Thymus (tissue), 11 donors: ENCODE data around the gene NAIF1. TPM values are rescaled to one million over a fixed set of nuclear protein-coding genes. Genes with fewer than 3 reads are reported as not detected.

ENCODE experiments used
- DNase-seq, 9 donors: peaks; one replicate each; pipeline ENCODE4 v3.0.0-alpha.2; 2013; ENCODE audit warnings: low spot score in 9 of 9, low read depth in 6 of 9, missing footprints in 1 of 9
- H3K27ac ChIP-seq, 2 donors: one replicate each; pipeline ENCODE4 v1.5.1; 2013; ENCODE audit warnings: control low read depth in 1 of 2, low read depth in 1 of 2, low read length in 1 of 2, mild to moderate bottlenecking in 1 of 2, moderate library complexity in 1 of 2
- H3K27me3 ChIP-seq, 2 donors: one replicate each; pipeline ENCODE4 v1.5.1; 2013; ENCODE audit warnings: low read length in 1 of 2; ENCODE audit not compliant: control insufficient read depth in 2 of 2, insufficient read depth in 1 of 2
- H3K36me3 ChIP-seq, 2 donors: one replicate each; pipeline ENCODE4 v1.5.1; 2013; ENCODE audit warnings: low read length in 1 of 2, mild to moderate bottlenecking in 1 of 2, moderate library complexity in 1 of 2; ENCODE audit not compliant: control insufficient read depth in 2 of 2, insufficient read depth in 2 of 2
- H3K4me1 ChIP-seq, 2 donors: one replicate each; pipeline ENCODE4 v1.5.1; 2013; ENCODE audit warnings: low read length in 2 of 2; ENCODE audit not compliant: control insufficient read depth in 2 of 2, insufficient read depth in 2 of 2
- H3K4me3 ChIP-seq, 2 donors: one replicate each; pipeline ENCODE4 v1.5.1; 2013; ENCODE audit warnings: low read length in 2 of 2, control low read depth in 1 of 2, mild to moderate bottlenecking in 1 of 2
- H3K9me3 ChIP-seq, 2 donors: one replicate each; pipeline ENCODE4 v1.5.1; 2013; ENCODE audit warnings: low read length in 1 of 2, mild to moderate bottlenecking in 1 of 2; ENCODE audit not compliant: control insufficient read depth in 2 of 2, insufficient read depth in 1 of 2
- WGBS: extraction: QIAGEN DNeasy Blood & Tissue Kit; methylation state at CpG from one replicate; pipeline ENCODE4 v1.1.7; 2013; 5-methylcytosine and 5-hydroxymethylcytosine counted together
- polyA plus RNA-seq: library from polyadenylated mRNA; stranded (reverse); fragments of 200-250 nt; gene quantifications from one replicate; pipeline ENCODE4 v1.2.3, GENCODE V29; 2013
- total RNA-seq: library from RNA; stranded (reverse); fragments of 120-200 nt; gene quantifications from one replicate; pipeline ENCODE4 v1.2.4, GENCODE V29; 2013
- donor health status: healthy.

Gene NAIF1
- total and polyA plus RNA-seq, 2 donors = 10.9 to 11.5 TPM

GRCh38 chr9:128102861-128103588 lies 35.9 kb upstream of the NAIF1 start:
- DNase-seq = no peak
- peaks cover 53 to 71% of the 10 kb centered on the region in 2 donors for H3K36me3 ChIP-seq
- H3K27ac ChIP-seq = peak overlapping the region; percentile 19 to 89
- WGBS = 73% methylated on average over 23 of the region's 23 CpGs
- peaks cover 55 to 89% of the 10 kb centered on the region in 2 donors for H3K4me1 ChIP-seq
- H3K9me3 ChIP-seq = peaks cover 0 to 5% of the 10 kb centered on the region in 2 donors
- H3K4me3 ChIP-seq = peak overlapping the region in 1 of 2 donors; percentile 2
- no peaks in the 10 kb centered on the region for H3K27me3 ChIP-seq

GRCh38 chr9:128102196-128102595 lies 35.1 kb upstream of the NAIF1 start:
- no peak for DNase-seq
- H3K4me1 ChIP-seq = peaks cover 61 to 95% of the 10 kb centered on the region in 2 donors
- H3K9me3 ChIP-seq = peaks cover 0 to 5% of the 10 kb centered on the region in 2 donors
- peak overlapping the region in 1 of 2 donors; percentile 89 for H3K27ac ChIP-seq
- 93% methylated on average over 13 of the region's 13 CpGs for WGBS
- H3K4me3 ChIP-seq = no peak overlapping the region
- H3K27me3 ChIP-seq = no peaks in the 10 kb centered on the region
- H3K36me3 ChIP-seq = peaks cover 44 to 63% of the 10 kb centered on the region in 2 donors

DNA sequence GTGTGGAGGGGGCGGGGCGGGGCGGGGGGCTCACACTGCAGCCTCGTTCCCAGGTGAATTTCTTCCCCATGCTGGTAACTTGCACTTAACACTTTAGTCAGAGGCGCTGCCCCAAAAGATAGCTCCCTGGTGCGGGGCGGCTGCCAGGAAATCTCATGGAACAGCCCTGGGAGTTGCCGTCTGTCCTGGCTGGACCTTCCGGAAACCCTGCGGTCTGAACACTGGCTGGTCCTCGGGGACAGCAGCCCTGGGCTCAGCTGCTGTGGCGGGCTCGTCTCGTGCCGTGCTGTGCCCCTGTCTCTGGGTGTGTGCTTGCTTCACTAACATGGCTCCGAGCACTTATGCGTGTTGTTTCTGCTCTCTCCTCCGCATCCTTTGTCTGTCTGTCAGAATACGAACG lies 34.6 kb upstream of the NAIF1 start:
- Histone ChIP-seq H3K27me3 (no peaks in the 10 kb centered on the region), H3K4me3 (no peak overlapping the region), H3K4me1 (peaks cover 60 to 93% of the 10 kb centered on the region in 2 donors), H3K36me3 (peaks cover 39 to 60% of the 10 kb centered on the region in 2 donors), H3K27ac (no peak overlapping the region), H3K9me3 (peaks cover 0 to 5% of the 10 kb centered on the region in 2 donors)
- 97% methylated on average over 20 of the region's 20 CpGs for WGBS
- DNase-seq = no peak

- WGBS = 97% methylated on average over 12 of the region's 12 CpGs
- H3K27me3 ChIP-seq = no peaks in the 10 kb centered on the region
- no peak for DNase-seq
- no peak overlapping the region for H3K27ac ChIP-seq
- H3K4me3 ChIP-seq = no peak overlapping the region
- H3K4me1 ChIP-seq = peaks cover 55 to 93% of the 10 kb centered on the region in 2 donors
- H3K9me3 ChIP-seq = peaks cover 0 to 5% of the 10 kb centered on the region in 2 donors
- peaks cover 35 to 60% of the 10 kb centered on the region in 2 donors for H3K36me3 ChIP-seq
These were observed 34.1 kb upstream of the NAIF1 start for GRCh38 chr9:128101231-128101661.

GRCh38 chr9:128100581-128100980 lies 33.5 kb upstream of the NAIF1 start:
- WGBS = 96% methylated on average over 10 of the region's 10 CpGs
- no peak overlapping the region for H3K4me3 ChIP-seq
- peaks cover 0 to 5% of the 10 kb centered on the region in 2 donors for H3K9me3 ChIP-seq
- no peak for DNase-seq
- peaks cover 28 to 53% of the 10 kb centered on the region in 2 donors for H3K36me3 ChIP-seq
- peaks cover 49 to 86% of the 10 kb centered on the region in 2 donors for H3K4me1 ChIP-seq
- H3K27me3 ChIP-seq = no peaks in the 10 kb centered on the region
- no peak overlapping the region for H3K27ac ChIP-seq

DNA sequence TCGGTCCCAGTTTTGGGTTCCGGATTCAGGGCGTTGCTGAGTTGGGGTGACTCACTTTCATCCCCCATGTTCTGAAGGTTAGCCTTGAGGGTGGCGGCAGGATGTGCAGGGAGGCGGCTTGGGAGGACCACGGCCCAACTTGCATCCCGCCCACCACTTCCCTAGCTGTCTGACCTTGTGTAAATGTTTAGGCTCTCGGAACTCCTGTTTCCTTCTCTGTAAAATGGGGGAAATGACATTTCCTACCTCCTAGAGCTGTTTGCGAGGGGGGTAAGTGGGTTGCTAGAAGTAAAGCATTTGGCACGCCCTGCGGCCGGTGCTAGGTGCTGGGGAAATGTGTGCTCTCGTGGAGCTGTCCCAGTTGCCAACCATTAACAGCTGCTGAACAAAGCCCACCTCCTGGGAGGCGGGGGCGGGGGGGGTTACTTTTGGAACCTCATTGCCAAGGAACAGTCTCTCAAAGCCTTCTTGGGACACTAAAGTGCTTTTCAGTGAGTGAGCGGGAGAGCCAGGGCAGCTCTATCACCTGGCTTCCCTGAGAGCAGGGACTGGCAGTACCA lies 32.9 kb upstream of the NAIF1 start:
- WGBS = 87% methylated on average over 16 of the region's 16 CpGs
- Histone ChIP-seq H3K4me3 (no peak overlapping the region), H3K4me1 (peaks cover 49 to 85% of the 10 kb centered on the region in 2 donors), H3K36me3 (peaks cover 27 to 53% of the 10 kb centered on the region in 2 donors), H3K27me3 (no peaks in the 10 kb centered on the region), H3K27ac (peak overlapping the region in 1 of 2 donors; percentile 84), H3K9me3 (peaks cover 0 to 5% of the 10 kb centered on the region in 2 donors)
- no peak for DNase-seq

- Histone ChIP-seq H3K27me3 (no peaks in the 10 kb centered on the region), H3K36me3 (peaks cover 27 to 57% of the 10 kb centered on the region in 2 donors), H3K9me3 (peaks cover 0 to 6% of the 10 kb centered on the region in 2 donors), H3K4me3 (no peak overlapping the region), H3K27ac (peak overlapping the region; percentile 8 to 84), H3K4me1 (peaks cover 50 to 87% of the 10 kb centered on the region in 2 donors)
- DNase-seq = peak in 1 of 9 donors; percentile 68
- 80% methylated on average over 16 of the region's 16 CpGs for WGBS
These were observed 32.3 kb upstream of the NAIF1 start for GRCh38 chr9:128099231-128099931.

GRCh38 chr9:128098297-128099230 lies 31.4 kb upstream of the NAIF1 start:
- Histone ChIP-seq H3K9me3 (peaks cover 0 to 8% of the 10 kb centered on the region in 2 donors), H3K27me3 (no peaks in the 10 kb centered on the region), H3K4me1 (peaks cover 51 to 87% of the 10 kb centered on the region in 2 donors), H3K36me3 (peaks cover 27 to 51% of the 10 kb centered on the region in 2 donors), H3K4me3 (peak overlapping the region in 1 of 2 donors; percentile 4), H3K27ac (peak overlapping the region; percentile 44 to 84)
- DNase-seq = peak in 7 of 9 donors; percentile 54 to 88 (median 71)
- WGBS = 76% methylated on average over 32 of the region's 32 CpGs
